Measurements from ENCODE around the gene CELSR1. TPM values are rescaled to one million over a fixed set of nuclear protein-coding genes. Genes with fewer than 3 reads are reported as not detected.
"Not testable (repeated sequence)": the region's sequence is repeated elsewhere in the genome, so short reads cannot be mapped to it uniquely, and the experiment has no call there.

Gene CELSR1
- total RNA-seq, 1 experiment from 2014 or later: 37.6 TPM

DNA sequence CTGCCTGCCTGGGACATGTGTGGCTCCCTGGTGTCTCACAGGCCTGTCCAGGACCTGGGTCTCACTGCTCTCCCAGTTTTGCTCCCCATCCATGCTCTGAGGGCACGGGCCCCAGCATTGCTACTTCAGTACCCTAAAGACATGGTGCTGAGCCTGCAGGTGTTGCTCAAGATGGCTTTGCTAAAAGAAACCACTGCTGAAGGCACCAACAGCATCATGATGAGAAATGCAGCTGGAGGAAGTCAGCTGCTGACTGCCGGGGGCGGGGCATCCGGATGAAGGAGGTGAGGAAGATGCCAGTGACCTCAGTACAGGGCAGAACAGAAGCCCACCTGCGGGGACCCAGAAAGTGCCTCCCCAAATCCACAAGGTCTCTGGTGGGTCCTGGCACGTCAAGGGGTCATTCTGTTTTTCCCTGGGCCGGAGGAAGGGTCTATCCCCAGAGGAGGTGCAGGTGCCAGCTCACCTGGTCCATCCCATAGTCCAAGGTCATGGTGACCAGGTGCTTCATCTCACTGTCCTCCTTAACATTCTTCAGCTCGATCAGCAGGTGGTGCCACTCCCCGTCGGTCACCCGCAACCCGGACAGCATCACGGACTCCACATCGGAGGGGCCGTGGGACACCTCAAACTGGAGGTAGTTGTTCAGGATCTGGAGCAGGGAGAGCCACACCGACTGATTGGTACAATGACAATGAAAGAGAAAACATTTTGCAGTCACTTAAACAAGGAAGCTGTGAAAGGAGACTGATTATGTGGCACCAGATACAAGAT lies 138.0 kb downstream of the CELSR1 start:
- TF ChIP-seq CTCF (conservative IDR thresholded peaks at IDR 0.05): no peak
- TF ChIP-seq EZH2 (IDR thresholded peaks at IDR 0.05; ENCODE audit: low read depth): no peak
- no peaks in the 10 kb centered on the region for H3K79me2 ChIP-seq (ENCODE audit: low read depth)

GRCh38 chr22:46397951-46398350 lies 139.5 kb downstream of the CELSR1 start:
- Histone ChIP-seq H3K9me3 (ENCODE audit: insufficient read depth, low read depth) (no peaks in the 10 kb centered on the region), H3F3A (ENCODE audit: insufficient read depth, low read depth) (no peaks in the 10 kb centered on the region; the same call in 1 of the 2 replicates), H3K9me2 (ENCODE audit: insufficient read depth) (no peaks in the 10 kb centered on the region), H4K20me1 (ENCODE audit: insufficient read depth) (0 out of 2 replicates have a peak, but pooled peaks cover 3% of the 10 kb centered on the region), H3K27me3 (ENCODE audit: insufficient read depth, low read depth) (no peaks in the 10 kb centered on the region), H3K4me3 (no peak overlapping the region), H2AFZ (no peak overlapping the region), H3K4me1 (replicated peaks; ENCODE audit: insufficient read depth) (no peaks in the 10 kb centered on the region), H3K27ac (no peak overlapping the region), H3K79me2 (ENCODE audit: low read depth) (no peaks in the 10 kb centered on the region), H3K4me2 (no peak overlapping the region), H3K36me3 (ENCODE audit: low read depth) (no peaks in the 10 kb centered on the region)
- CTCF ChIA-PET: no interaction called here
- intact Hi-C loops (cut with micrococcal nuclease; ENCODE audit: unreplicated experiment): no loop called here
- BruUV-seq (replicated peaks): no TSS peak
- POLR2A ChIA-PET (ENCODE audit: unreplicated experiment): no interaction called here
- DNase-seq: no peak
- TF ChIP-seq EZH2 (IDR thresholded peaks at IDR 0.05; ENCODE audit: low read depth): no peak
- TF ChIP-seq CTCF (conservative IDR thresholded peaks at IDR 0.05): no peak

More for the DNA sequence above, 138.0 kb downstream of the CELSR1 start:
- H3K9me2 ChIP-seq (ENCODE audit: insufficient read depth): no peaks in the 10 kb centered on the region
- H3K4me2 ChIP-seq: no peak overlapping the region
- no peaks in the 10 kb centered on the region for H3K36me3 ChIP-seq (ENCODE audit: low read depth)
- no peak overlapping the region for H3K4me3 ChIP-seq
- 0 out of 2 replicates have a peak, but pooled peaks cover 3% of the 10 kb centered on the region for H4K20me1 ChIP-seq (ENCODE audit: insufficient read depth)
- H3F3A ChIP-seq (ENCODE audit: insufficient read depth, low read depth): no peaks in the 10 kb centered on the region; the same call in 1 of the 2 replicates
- ChIA-PET CTCF (no interaction called here), POLR2A (ENCODE audit: unreplicated experiment) (no interaction called here)
- H3K4me1 ChIP-seq (replicated peaks; ENCODE audit: insufficient read depth): no peaks in the 10 kb centered on the region
- intact Hi-C loops (cut with micrococcal nuclease; ENCODE audit: unreplicated experiment): no loop called here
- no peaks in the 10 kb centered on the region for H3K27me3 ChIP-seq (ENCODE audit: insufficient read depth, low read depth)
- no peak overlapping the region for H3K27ac ChIP-seq
- DNase-seq: no peak
- H3K9me3 ChIP-seq (ENCODE audit: insufficient read depth, low read depth): no peaks in the 10 kb centered on the region
- no TSS peak for BruUV-seq (replicated peaks)
- no peak overlapping the region for H2AFZ ChIP-seq

DNA sequence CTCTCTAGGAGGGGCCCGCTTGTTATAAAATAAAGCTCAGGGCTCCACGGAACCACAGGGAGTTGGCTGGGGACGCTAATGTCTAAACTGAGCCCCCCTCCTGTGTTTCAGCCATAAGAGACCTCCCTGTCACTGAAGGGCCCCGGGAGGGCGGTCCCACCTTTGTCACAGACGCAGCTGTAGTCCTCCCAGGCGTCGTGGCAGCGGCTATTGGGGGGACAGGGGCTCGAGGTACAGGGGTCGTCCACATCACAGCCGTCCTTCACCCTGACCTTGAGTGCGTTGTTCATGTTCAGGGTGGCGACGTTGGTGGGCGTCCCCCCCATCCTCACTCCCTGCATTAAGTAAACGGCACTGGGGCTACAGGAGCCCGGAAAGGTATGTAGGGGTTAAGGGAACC lies 139.9 kb downstream of the CELSR1 start:
- ChIA-PET POLR2A (ENCODE audit: unreplicated experiment) (no interaction called here), CTCF (no interaction called here)
- H3K79me2 ChIP-seq (ENCODE audit: low read depth): no peaks in the 10 kb centered on the region
- intact Hi-C loops (cut with micrococcal nuclease; ENCODE audit: unreplicated experiment): no loop called here
- H3K27ac ChIP-seq: no peak overlapping the region
- H3F3A ChIP-seq (ENCODE audit: insufficient read depth, low read depth): no peaks in the 10 kb centered on the region
- no peaks in the 10 kb centered on the region for H3K9me3 ChIP-seq (ENCODE audit: insufficient read depth, low read depth)
- no peak overlapping the region for H3K4me2 ChIP-seq
- H3K36me3 ChIP-seq (ENCODE audit: low read depth): no peaks in the 10 kb centered on the region
- BruUV-seq (replicated peaks): no TSS peak
- no peak for DNase-seq
- no peaks in the 10 kb centered on the region for H3K9me2 ChIP-seq (ENCODE audit: insufficient read depth)
- 0 out of 2 replicates have a peak, but pooled peaks cover 3% of the 10 kb centered on the region for H4K20me1 ChIP-seq (ENCODE audit: insufficient read depth)
- H2AFZ ChIP-seq: no peak overlapping the region
- H3K4me1 ChIP-seq (replicated peaks; ENCODE audit: insufficient read depth): no peaks in the 10 kb centered on the region
- H3K27me3 ChIP-seq (ENCODE audit: insufficient read depth, low read depth): no peaks in the 10 kb centered on the region
- TF ChIP-seq EZH2 (IDR thresholded peaks at IDR 0.05; ENCODE audit: low read depth) (no peak), CTCF (conservative IDR thresholded peaks at IDR 0.05) (no peak)
- no peak overlapping the region for H3K4me3 ChIP-seq

DNA sequence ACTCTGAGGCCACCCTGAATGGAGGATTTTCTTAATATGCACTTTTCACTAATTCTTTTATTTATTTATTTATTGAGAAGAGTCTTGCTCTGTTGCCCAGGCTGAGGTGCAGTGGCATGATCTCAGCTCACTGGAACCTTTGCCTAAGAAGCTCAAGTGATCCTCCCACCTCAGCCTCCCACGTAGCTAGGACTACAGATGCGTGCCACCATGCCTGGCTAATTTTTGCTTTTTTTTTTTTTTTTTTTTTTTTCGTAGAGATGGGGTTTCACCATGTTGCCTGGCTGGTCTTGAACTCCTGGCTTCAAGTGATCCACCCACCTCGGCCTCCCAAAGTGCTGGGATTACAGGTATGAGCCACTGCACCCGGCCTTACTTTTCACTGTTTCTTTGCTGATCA lies 140.4 kb downstream of the CELSR1 start:
- H3K4me1 ChIP-seq (replicated peaks; ENCODE audit: insufficient read depth); H3K4me2 ChIP-seq; BruUV-seq (replicated peaks); H4K20me1 ChIP-seq (ENCODE audit: insufficient read depth); H3K4me3 ChIP-seq; DNase-seq; H3K36me3 ChIP-seq (ENCODE audit: low read depth); H3K79me2 ChIP-seq (ENCODE audit: low read depth); H3F3A ChIP-seq (ENCODE audit: insufficient read depth, low read depth); H3K27ac ChIP-seq; H3K9me3 ChIP-seq (ENCODE audit: insufficient read depth, low read depth); H3K9me2 ChIP-seq (ENCODE audit: insufficient read depth); intact Hi-C loops (cut with micrococcal nuclease; ENCODE audit: unreplicated experiment); CTCF ChIA-PET; H2AFZ ChIP-seq; POLR2A ChIA-PET (ENCODE audit: unreplicated experiment); H3K27me3 ChIP-seq (ENCODE audit: insufficient read depth, low read depth): not testable (repeated sequence)
